ENCODE data around the gene PRKCZ. TPM values are rescaled to one million over a fixed set of nuclear protein-coding genes. Genes with fewer than 3 reads are reported as not detected.
A peak's percentile ranks its signal among the peaks of the same experiment; 100 is the strongest.

Gene PRKCZ
- total RNA-seq, 4 donors from 2014 or later, result 3.1 to 5.4 (median 4.7) TPM

DNA sequence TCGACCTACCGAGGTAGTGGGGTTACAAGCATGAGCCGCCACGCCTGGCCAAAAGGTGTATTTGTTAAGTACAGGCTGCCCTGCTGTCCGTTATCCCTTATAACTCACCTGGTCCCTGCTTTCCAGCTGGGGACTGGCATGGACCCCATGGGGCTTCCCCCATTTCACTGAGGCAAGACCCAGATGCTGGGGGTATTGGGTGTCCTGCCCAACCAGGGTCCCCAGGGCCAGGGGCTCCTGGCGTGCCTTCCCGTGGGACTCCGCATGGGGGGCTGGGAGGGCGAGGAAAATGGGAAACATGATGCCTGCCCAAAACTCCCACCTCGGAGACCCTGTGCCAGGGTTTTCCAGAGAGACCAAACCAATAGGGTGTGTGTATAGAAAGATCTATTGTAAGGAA lies 79.9 kb downstream of the PRKCZ start:
- intact Hi-C loops (cut with DNase I), result no loop called here
- H3K27ac ChIP-seq (replicated peaks in 1 of 4), result no peak overlapping the region
- peaks cover 0 to 11% (median 0%) of the 10 kb centered on the region in 4 donors for H3K27me3 ChIP-seq
- no peak overlapping the region for H3K4me3 ChIP-seq
- H3K36me3 ChIP-seq, result no peaks in the 10 kb centered on the region
- DNase-seq (ENCODE audit: extremely low spot score), result no peak
- TF ChIP-seq POLR2AphosphoS5 (IDR thresholded peaks at IDR 0.05), result no peak
- no peak for TF ChIP-seq POLR2A (IDR thresholded peaks at IDR 0.05; ENCODE audit: low read depth)
- TF ChIP-seq, protein P1, sequence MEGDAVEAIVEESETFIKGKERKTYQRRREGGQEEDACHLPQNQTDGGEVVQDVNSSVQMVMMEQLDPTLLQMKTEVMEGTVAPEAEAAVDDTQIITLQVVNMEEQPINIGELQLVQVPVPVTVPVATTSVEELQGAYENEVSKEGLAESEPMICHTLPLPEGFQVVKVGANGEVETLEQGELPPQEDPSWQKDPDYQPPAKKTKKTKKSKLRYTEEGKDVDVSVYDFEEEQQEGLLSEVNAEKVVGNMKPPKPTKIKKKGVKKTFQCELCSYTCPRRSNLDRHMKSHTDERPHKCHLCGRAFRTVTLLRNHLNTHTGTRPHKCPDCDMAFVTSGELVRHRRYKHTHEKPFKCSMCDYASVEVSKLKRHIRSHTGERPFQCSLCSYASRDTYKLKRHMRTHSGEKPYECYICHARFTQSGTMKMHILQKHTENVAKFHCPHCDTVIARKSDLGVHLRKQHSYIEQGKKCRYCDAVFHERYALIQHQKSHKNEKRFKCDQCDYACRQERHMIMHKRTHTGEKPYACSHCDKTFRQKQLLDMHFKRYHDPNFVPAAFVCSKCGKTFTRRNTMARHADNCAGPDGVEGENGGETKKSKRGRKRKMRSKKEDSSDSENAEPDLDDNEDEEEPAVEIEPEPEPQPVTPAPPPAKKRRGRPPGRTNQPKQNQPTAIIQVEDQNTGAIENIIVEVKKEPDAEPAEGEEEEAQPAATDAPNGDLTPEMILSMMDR (IDR thresholded peaks at IDR 0.05), result no peak
- TF ChIP-seq EP300 (IDR thresholded peaks at IDR 0.05), result no peak
- 90% methylated on average over 10 of the region's 10 CpGs for WGBS
- H3K4me1 ChIP-seq, result peaks cover 25 to 36% (median 26%) of the 10 kb centered on the region in 4 donors
- no peaks in the 10 kb centered on the region for H3K9me3 ChIP-seq

DNA sequence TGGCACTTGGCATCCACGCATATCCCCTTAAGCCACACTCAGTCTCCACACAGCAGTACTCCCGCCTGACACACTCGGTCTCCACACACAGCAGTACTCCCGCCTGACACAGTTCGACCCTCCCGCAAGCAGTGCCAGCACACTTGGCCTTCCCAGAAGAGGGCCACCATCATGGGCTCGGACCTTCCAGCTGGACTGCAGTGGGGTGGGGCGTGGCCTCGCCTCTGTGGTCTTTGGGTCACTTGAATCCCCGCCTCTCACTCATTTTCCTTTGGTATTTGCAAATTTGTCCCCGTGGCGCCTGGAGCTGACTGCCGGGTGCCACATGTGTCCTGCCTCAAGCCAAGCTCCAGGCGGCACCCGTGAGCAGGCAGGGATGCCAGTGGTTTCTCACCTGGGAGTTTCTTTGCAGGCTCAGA lies 80.7 kb downstream of the PRKCZ start:
- Histone ChIP-seq H3K36me3 (no peaks in the 10 kb centered on the region), H3K4me3 (no peak overlapping the region), H3K27me3 (peaks cover 0 to 11% (median 0%) of the 10 kb centered on the region in 4 donors), H3K4me1 (peaks cover 33 to 43% (median 34%) of the 10 kb centered on the region in 4 donors), H3K9me3 (no peaks in the 10 kb centered on the region), H3K27ac (replicated peaks in 1 of 4) (no peak overlapping the region)
- 97% methylated on average over 15 of the region's 15 CpGs for WGBS
- intact Hi-C loops (cut with DNase I), result no loop called here
- no peak for DNase-seq (ENCODE audit: extremely low spot score)
- TF ChIP-seq POLR2AphosphoS5 (IDR thresholded peaks at IDR 0.05), result no peak

DNA sequence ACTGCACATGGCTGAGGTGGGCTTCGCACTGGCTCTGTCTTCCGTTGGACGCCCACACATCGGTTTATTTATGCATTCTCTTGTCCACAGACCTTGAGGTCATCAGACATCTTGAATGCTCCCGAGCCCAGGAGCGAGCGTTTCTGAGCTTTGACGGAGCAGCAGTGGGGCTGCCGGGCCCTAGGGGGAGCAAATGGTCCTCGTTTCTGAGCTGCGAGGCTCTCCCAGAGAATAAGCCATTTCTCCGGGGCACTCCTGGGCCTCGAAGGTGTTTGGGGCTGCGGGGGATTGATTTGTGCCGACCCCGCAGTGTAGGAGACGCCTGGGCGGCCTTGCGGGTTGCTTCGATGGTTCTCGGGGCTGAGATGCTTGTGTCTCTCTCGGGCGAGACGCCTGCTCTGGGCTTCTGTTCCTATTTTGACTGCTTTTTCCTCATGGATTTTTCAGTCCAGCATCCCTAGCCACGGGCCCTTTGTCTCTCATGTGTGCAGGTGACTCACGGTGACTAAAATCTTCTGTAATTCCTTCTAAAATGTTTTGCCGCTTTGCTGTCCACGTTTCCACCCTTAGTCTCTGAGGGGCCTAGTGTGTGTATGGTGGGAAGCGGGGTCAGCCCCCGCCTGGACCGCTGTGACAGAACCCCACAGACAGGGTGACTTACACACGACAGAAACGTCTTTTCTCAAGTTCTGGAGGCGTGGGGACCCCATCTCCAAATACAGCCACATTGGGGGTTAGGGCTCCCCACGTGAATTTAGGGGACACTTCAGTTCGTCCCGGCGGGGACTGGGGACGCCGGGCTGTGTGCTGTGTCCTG lies 82.2 kb downstream of the PRKCZ start:
- H3K9me3 ChIP-seq, result no peaks in the 10 kb centered on the region
- no peak for DNase-seq (ENCODE audit: extremely low spot score)
- TF ChIP-seq EP300 (IDR thresholded peaks at IDR 0.05) (no peak), POLR2A (IDR thresholded peaks at IDR 0.05; ENCODE audit: low read depth) (peak; percentile 6), POLR2AphosphoS5 (IDR thresholded peaks at IDR 0.05) (peak in 1 of 2 donors; percentile 54)
- TF ChIP-seq, protein P1 (IDR thresholded peaks at IDR 0.05), result peak; percentile 52 to 78 (median 71)
- peak overlapping the region; percentile 89 to 95 (median 92) for H3K27ac ChIP-seq (replicated peaks in 1 of 4)
- H3K4me1 ChIP-seq, result peaks cover 30 to 38% (median 34%) of the 10 kb centered on the region in 4 donors
- H3K36me3 ChIP-seq, result no peaks in the 10 kb centered on the region
- H3K27me3 ChIP-seq, result peaks cover 0 to 8% (median 0%) of the 10 kb centered on the region in 4 donors
- peak overlapping the region; percentile 51 to 59 (median 55) for H3K4me3 ChIP-seq
- intact Hi-C loops (cut with DNase I), result loop anchor here (1.0 to 2.0 kb wide), 2 partner anchors 42 to 258 kb away; partner anchors contain the start of genes MORN1 and RER1
- WGBS, result 13% methylated on average over 29 of the region's 40 CpGs

DNA sequence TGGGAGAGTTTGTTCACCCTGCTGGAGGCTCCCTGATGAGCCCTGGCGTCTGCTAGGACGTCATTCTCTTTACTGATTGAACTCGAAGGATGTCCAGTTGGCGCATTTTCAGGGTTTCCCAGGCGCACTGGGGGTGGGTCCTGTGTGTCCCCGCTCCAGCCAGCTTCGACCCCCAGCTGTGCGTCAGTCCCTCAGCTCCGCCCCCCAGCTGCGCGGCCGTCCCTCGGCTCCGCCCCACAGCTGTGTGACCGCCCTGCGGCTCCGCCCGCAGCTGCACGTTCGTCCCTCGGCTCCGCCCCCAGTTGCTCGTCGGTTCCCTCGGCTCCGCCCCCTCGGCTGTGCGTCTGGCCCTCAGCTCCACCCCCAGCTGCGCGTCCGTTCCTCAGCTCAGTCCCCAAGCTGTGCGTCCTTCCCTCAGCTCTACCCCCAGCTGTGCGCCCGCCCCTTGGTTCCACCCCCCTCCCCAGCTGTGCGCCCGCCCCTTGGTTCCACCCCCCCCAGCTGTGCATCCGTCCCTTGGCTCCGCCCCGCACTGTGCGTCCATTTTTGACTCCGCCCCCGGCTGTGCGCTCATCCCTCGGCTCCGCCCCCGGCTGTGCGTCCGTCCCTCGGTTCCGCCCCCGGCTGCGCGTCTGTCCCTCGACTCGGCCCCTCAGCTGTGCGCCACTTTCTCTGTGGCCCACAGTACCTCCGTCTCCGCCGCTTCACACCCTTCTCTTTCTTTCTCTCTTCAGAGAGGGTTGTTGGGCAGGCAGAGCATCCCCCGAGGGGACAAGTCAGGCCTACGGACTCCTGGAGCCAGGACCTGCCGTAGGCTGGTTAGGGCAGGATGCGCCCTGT lies 83.0 kb downstream of the PRKCZ start:
- Histone ChIP-seq H3K4me1 (peaks cover 27 to 35% (median 33%) of the 10 kb centered on the region in 4 donors), H3K27me3 (no peaks in the 10 kb centered on the region), H3K4me3 (peak overlapping the region; percentile 51 to 59 (median 55)), H3K36me3 (no peaks in the 10 kb centered on the region), H3K9me3 (no peaks in the 10 kb centered on the region), H3K27ac (replicated peaks in 1 of 4) (peak overlapping the region; percentile 89 to 95 (median 92))
- intact Hi-C loops (cut with DNase I), result loop anchor here (2.0 kb wide), 1 partner anchor 258 kb away; the partner anchor contains the start of genes MORN1 and RER1
- DNase-seq (ENCODE audit: extremely low spot score), result peak; percentile 99
- TF ChIP-seq POLR2AphosphoS5 (IDR thresholded peaks at IDR 0.05) (peak; percentile 89 to 95), POLR2A (IDR thresholded peaks at IDR 0.05; ENCODE audit: low read depth) (peak; percentile 48), EP300 (IDR thresholded peaks at IDR 0.05) (no peak)
- TF ChIP-seq, protein P1 (IDR thresholded peaks at IDR 0.05), result peak in 1 of 3 experiments; percentile 6
- 2% methylated on average over 42 of the region's 63 CpGs for whole genome bisulfite sequencing

Measured in esophagus muscularis mucosa (tissue), 4 donors.